Body of pancreas (tissue), 4 donors: ENCODE measurements around the gene MECP2.

Source experiments
- CTCF ChIP-seq, 7 experiments: fragments of 450-650 bp in 4 of 7; fragments of 200-600 bp in 3 of 7; sonication (generic) in 3 of 7; IDR thresholded peaks; one replicate each; pipeline ENCODE4 v1.5.1; 2016 to 2019; ENCODE audit warnings: antibody characterized with exemption in 7 of 7
- POLR2A ChIP-seq, 3 donors: fragments of 450-650 bp; IDR thresholded peaks; one replicate each; pipeline ENCODE4 v1.6.1; 2016; ENCODE audit warnings: antibody characterized with exemption in 3 of 3, mild to moderate bottlenecking in 2 of 3

- TF ChIP-seq CTCF (IDR thresholded peaks at IDR 0.05) (no peak), POLR2A (IDR thresholded peaks at IDR 0.05) (no peak)
These were observed 76.9 kb downstream of the MECP2 start for GRCh38 chrX:154020536-154021115.
